Adipocyte (in vitro differentiated cells): ENCODE results near the gene TSPAN1.

ENCODE experiments used
- DNase-seq: peaks from one replicate; pipeline ENCODE4 v3.0.0-alpha.2; 2015; ENCODE audit warnings: low read depth
- H3K27me3 ChIP-seq: replicated peaks from 2 replicates; pipeline ENCODE4 v1.7.0; 2013; ENCODE audit warnings: mild to moderate bottlenecking, low read length, moderate library complexity; ENCODE audit not compliant: control insufficient read depth, insufficient read depth
- H3K36me3 ChIP-seq: 2 replicates; pipeline ENCODE4 v1.7.0; 2013; ENCODE audit warnings: low read length, mild to moderate bottlenecking, moderate library complexity; ENCODE audit not compliant: control insufficient read depth, insufficient read depth, severe bottlenecking
- H3K4me1 ChIP-seq: 2 replicates; pipeline ENCODE4 v1.7.0; 2013; ENCODE audit warnings: mild to moderate bottlenecking, low read length, moderate library complexity; ENCODE audit not compliant: control insufficient read depth, insufficient read depth
- H3K4me3 ChIP-seq: 2 replicates; pipeline ENCODE4 v1.7.0; 2013; ENCODE audit warnings: mild to moderate bottlenecking, low read length, moderate library complexity
- H3K9ac ChIP-seq: 2 replicates; pipeline ENCODE4 v1.7.0; 2013; ENCODE audit warnings: mild to moderate bottlenecking, low read length, moderate library complexity
- H3K9me3 ChIP-seq: 2 replicates; pipeline ENCODE4 v1.7.0; 2013; ENCODE audit warnings: mild to moderate bottlenecking, low read length, moderate library complexity; ENCODE audit not compliant: control insufficient read depth

Gene TSPAN1

GRCh38 chr1:46180082-46180616 is 5.3 kb downstream of the TSPAN1 start:
- Histone ChIP-seq H3K9ac (no peak overlapping the region), H3K27me3 (no peaks in the 10 kb centered on the region), H3K36me3 (no peaks in the 10 kb centered on the region), H3K9me3 (no peaks in the 10 kb centered on the region), H3K4me3 (no peak overlapping the region), H3K4me1 (peaks cover 17% of the 10 kb centered on the region)
- DNase-seq: no peak

DNA sequence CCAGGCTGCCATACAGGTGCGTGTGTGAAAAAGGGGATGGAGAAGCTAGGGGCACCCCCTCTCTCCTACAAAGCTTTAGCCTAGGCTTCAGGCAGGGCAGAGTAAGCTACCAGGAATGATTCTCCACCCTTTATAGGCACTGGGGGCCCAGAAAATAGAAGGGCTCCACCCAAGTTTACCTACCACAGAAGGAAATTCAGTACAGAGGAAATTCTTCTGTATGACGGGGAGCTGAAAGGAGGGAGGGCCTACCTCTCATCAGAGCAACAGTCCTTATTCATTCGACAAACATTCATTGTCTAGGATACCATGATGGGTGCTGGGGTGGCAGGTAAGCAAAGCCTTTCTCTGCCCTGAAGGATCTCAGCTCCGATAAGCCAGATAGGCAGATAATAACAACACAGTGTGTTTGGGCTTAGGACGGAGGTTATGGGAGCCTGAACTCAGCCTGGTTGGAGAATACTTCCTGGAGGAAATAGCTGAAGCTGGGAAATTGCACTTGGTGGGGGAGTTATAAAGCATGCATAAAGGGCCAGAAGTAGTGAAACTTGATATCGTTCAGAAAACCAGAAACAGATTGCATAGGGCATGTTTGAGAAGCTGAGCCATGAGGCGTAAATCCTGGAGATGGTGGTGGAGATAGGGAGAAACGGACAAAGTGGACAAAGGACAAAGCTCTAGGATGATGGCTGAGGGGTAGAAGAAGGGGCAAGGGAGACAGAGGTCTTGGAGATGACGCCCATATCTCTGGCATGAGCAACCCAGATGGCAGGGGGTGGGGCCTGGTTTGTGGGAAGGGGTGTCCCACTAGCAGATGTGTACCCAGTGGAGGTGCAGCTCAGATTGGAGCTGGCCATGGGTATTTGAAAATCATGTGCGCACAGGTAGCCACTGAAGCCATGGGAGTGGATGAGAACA is 6.7 kb downstream of the TSPAN1 start:
- Histone ChIP-seq H3K4me3 (no peak overlapping the region), H3K4me1 (peaks cover 15% of the 10 kb centered on the region)

DNA sequence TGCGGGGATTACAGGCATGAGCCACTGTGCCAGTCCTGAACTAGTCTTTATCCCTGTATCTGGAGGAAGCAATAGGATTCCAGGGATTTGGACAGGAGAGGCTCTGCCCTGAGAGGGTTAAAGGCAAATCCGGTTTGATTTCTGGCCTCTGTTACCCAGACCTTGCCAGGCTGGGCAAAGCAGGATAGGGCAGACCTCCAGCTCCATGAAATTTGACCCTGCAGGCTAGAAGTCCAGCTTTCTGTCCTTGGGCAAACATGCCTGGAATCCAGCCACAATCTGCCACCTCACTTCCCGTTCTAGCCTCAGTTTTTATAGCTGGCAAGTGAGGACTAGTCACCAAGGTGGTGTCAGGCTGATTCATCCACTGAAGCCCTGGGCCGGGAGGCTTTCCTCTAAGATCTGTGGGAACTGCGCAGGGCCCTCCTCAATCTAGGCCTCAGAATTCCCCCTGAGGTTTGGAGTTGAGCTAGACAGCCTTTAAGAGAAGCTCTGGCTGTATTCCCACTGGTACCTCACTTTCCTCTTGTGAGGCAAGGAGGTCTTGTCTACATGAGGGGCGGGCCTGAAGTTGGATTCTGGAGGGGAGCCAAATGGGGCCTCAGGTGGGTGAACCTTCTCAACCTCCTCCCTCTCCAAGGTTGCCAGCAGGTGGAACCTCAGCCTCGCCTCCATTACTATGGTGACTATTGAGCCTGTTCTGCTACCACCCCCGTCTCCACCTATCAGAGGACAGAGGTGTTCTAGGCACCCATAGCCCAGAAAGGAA is 8.4 kb downstream of the TSPAN1 start:
- Histone ChIP-seq H3K4me3 (no peak overlapping the region), H3K27me3 (no peaks in the 10 kb centered on the region), H3K4me1 (peaks cover 15% of the 10 kb centered on the region), H3K9me3 (no peaks in the 10 kb centered on the region), H3K9ac (peak overlapping the region; percentile 52), H3K36me3 (no peaks in the 10 kb centered on the region)
- DNase-seq: peak; percentile 92

More for the DNA sequence above, 6.7 kb downstream of the TSPAN1 start:
- H3K36me3 ChIP-seq: no peaks in the 10 kb centered on the region
- no peak overlapping the region for H3K9ac ChIP-seq
- no peaks in the 10 kb centered on the region for H3K9me3 ChIP-seq
- DNase-seq: peak; percentile 83
- no peaks in the 10 kb centered on the region for H3K27me3 ChIP-seq

- Histone ChIP-seq H3K27me3 (no peaks in the 10 kb centered on the region), H3K9me3 (no peaks in the 10 kb centered on the region)
- DNase-seq: no peak
Measured at GRCh38 chr1:46183926-46184557, 9.2 kb downstream of the TSPAN1 start.

GRCh38 chr1:46184920-46185658 is 10.2 kb downstream of the TSPAN1 start:
- H3K4me1 ChIP-seq: peaks cover 19% of the 10 kb centered on the region
- DNase-seq: no peak

More at GRCh38 chr1:46183926-46184557, 9.2 kb downstream of the TSPAN1 start:
- Histone ChIP-seq H3K36me3 (peaks cover 4% of the 10 kb centered on the region), H3K9ac (no peak overlapping the region), H3K4me3 (no peak overlapping the region), H3K4me1 (peaks cover 19% of the 10 kb centered on the region)

GRCh38 chr1:46186076-46186475 is 11.2 kb downstream of the TSPAN1 start:
- Histone ChIP-seq H3K4me1 (peaks cover 19% of the 10 kb centered on the region), H3K9ac (no peak overlapping the region), H3K27me3 (no peaks in the 10 kb centered on the region), H3K36me3 (peaks cover 22% of the 10 kb centered on the region), H3K4me3 (no peak overlapping the region), H3K9me3 (no peaks in the 10 kb centered on the region)
- DNase-seq: no peak

More at GRCh38 chr1:46184920-46185658, 10.2 kb downstream of the TSPAN1 start:
- no peak overlapping the region for H3K4me3 ChIP-seq
- no peaks in the 10 kb centered on the region for H3K27me3 ChIP-seq
- H3K9ac ChIP-seq: no peak overlapping the region
- peaks cover 12% of the 10 kb centered on the region for H3K36me3 ChIP-seq
- no peaks in the 10 kb centered on the region for H3K9me3 ChIP-seq

DNA sequence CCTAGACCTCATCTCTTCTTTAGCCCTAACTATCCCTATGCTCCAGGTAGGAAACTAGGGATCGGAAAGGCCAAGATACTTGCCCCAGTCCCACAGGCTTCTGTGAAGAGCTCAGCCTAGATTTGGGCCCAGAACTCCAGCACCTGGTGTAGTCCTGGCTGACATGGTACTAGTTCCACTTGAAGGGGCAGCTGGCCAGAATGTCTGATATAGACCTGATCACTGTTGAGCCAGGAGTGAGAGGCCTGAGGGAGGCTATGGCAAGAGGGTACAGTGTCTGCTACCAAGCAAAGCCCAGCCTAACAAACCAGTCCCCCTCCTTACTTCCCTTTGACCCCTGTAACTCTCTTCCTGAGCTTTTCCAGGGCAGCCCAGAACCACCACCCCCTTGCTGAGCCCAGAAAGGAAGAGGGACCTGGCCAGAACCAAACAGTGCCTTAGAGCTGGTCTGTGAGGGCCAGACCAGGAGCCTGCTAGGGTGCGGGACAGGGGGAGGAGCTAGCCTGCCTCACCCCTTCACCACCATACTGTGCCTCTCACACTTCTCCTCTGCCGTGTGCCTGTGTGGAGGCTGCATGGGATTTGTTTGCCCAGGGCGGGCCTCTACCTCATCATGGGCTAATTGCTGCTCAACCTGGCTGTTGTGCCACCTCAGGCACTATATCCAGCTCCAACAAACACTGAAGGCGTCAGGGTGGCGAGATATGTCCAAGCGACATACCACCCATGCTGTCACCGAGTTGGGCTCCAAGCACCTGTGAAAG is 12.4 kb downstream of the TSPAN1 start:
- DNase-seq: no peak
- H3K27me3 ChIP-seq: no peaks in the 10 kb centered on the region
- H3K4me3 ChIP-seq: no peak overlapping the region

DNA sequence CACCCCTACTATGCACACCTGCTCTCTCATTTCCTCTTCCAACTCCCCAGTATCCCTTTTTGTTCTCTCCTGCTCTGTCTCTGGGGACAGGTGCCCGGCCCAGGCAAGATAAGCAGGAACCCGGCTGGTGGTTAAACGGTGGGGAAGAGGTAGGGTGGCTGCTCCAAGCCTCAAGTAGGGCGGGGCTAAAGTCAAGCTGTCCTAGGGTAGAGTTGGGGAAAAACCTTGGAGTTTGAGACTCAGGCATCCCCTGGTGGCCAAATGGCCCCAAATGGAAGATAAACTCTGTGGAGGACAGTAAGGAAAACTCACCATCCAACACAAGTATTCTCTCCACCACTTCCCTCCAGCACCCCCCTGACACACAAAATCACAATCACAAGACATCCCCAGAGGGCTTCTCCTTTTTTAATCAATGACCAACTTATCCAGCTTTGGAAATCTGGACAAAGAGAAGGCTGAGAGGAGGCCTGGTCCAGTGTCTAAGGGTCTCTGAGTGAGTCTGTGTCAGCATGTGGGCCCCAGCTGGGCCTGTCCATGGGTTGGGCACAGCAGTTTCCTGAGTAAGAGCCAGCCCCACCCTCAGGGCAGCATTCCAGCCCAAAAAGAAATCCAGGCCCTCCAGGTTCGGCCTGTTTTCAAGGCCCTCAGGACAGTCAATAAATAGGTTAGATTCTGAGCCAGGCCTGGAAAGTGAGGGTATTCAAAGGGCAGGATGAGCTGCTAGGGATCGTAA is 13.6 kb downstream of the TSPAN1 start:
- Histone ChIP-seq H3K27me3 (no peaks in the 10 kb centered on the region), H3K9ac (no peak overlapping the region), H3K36me3 (peaks cover 44% of the 10 kb centered on the region), H3K9me3 (no peaks in the 10 kb centered on the region), H3K4me1 (peaks cover 8% of the 10 kb centered on the region), H3K4me3 (no peak overlapping the region)
- DNase-seq: peak; percentile 38

More for the DNA sequence above, 12.4 kb downstream of the TSPAN1 start:
- Histone ChIP-seq H3K9ac (no peak overlapping the region), H3K4me1 (peaks cover 19% of the 10 kb centered on the region), H3K36me3 (peaks cover 32% of the 10 kb centered on the region), H3K9me3 (no peaks in the 10 kb centered on the region)

GRCh38 chr1:46190539-46190938 is 15.7 kb downstream of the TSPAN1 start:
- no peak for DNase-seq
- Histone ChIP-seq H3K36me3 (peaks cover 59% of the 10 kb centered on the region), H3K4me1 (peaks cover 16% of the 10 kb centered on the region), H3K27me3 (no peaks in the 10 kb centered on the region), H3K9ac (no peak overlapping the region), H3K9me3 (no peaks in the 10 kb centered on the region), H3K4me3 (no peak overlapping the region)
